Neural progenitor cell (in vitro differentiated cells): ENCODE data around the gene KIAA0753.

Experiments used
- EZH2phosphoT487 ChIP-seq: fragments of 200-600 bp; sonication (generic); IDR thresholded peaks from 2 replicates; pipeline ENCODE4 v1.6.1; 2017; ENCODE audit warnings: antibody characterized with exemption
- TF ChIP-seq, protein P1 (sequence below): fragments of 200-600 bp; sonication (generic); IDR thresholded peaks from 2 replicates; pipeline ENCODE4 v1.5.1; 2017; ENCODE audit warnings: antibody characterized with exemption, mild to moderate bottlenecking

DNA sequence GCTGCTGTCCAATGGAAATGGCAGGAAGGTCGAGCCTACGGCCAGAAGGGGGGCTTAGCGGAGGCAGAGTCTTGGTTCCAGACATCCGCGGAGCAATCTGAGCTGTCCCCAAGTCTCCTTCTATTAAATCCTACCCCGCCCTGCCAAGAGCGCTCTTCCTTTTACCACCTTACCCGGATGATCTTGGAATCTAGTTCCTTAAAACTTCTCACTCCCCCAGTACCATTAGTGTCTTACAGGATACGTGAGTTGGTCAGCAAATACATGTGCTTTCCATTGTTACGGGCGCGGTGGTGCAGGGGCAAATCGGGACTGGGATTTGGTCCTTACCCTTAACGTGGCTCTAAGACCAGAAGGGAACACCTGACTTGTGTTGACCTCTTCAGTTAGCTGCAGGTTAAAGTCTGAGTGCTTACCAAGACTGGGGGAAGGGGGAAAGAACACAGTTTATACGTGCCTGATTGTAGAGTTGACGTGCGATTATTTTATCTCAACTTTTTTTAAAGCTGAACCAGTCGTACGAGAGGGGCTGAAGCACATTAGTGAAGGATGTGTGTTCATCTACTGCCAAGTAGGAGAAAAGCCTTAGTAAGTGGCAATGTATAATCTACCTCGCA is 844 bp upstream of the KIAA0753 start:
- TF ChIP-seq, protein P1, sequence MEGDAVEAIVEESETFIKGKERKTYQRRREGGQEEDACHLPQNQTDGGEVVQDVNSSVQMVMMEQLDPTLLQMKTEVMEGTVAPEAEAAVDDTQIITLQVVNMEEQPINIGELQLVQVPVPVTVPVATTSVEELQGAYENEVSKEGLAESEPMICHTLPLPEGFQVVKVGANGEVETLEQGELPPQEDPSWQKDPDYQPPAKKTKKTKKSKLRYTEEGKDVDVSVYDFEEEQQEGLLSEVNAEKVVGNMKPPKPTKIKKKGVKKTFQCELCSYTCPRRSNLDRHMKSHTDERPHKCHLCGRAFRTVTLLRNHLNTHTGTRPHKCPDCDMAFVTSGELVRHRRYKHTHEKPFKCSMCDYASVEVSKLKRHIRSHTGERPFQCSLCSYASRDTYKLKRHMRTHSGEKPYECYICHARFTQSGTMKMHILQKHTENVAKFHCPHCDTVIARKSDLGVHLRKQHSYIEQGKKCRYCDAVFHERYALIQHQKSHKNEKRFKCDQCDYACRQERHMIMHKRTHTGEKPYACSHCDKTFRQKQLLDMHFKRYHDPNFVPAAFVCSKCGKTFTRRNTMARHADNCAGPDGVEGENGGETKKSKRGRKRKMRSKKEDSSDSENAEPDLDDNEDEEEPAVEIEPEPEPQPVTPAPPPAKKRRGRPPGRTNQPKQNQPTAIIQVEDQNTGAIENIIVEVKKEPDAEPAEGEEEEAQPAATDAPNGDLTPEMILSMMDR, result no peak
- TF ChIP-seq EZH2phosphoT487, result no peak
